HepG2 (cell line): Measurements from ENCODE around the gene QSOX2. TPM values are rescaled to one million over a fixed set of nuclear protein-coding genes. Genes with fewer than 3 reads are reported as not detected.
A peak's percentile ranks its signal among the peaks of the same experiment; 100 is the strongest.

ENCODE experiments used
- ATAC-seq: fragments of 200-7000 bp; cut with Tn5 transposase; 3 replicates; pipeline ENCODE4 v1.9.1; 2020; ENCODE audit warnings: mild to moderate bottlenecking, moderate library complexity
- BruUV-seq: library from RNA; stranded (reverse); fragments of 400-500 nt; replicated peaks from 2 replicates; lab custom pipeline; 2021; lab: Mats Ljungman, UMichigan
- CTCF ChIA-PET: fragments of 300-600 bp; formaldehyde crosslinking; extraction: SDS; loops from one replicate; lab custom pipeline; 2021; ENCODE audit warnings: low total read pairs, inconsistent platforms, low intra/inter-chr PET ratio; lab: Yijun Ruan, JAX
- POLR2A ChIA-PET: fragments of 350-600 bp; sonication (Branson Sonifier 250); formaldehyde crosslinking; loops from one replicate; lab custom pipeline; 2020; ENCODE audit warnings: antibody characterized with exemption, inconsistent platforms; lab: Yijun Ruan, JAX
- DNase-seq: peaks from one replicate; pipeline ENCODE4 v3.0.0-alpha.2; 2015; ENCODE audit warnings: low spot score
- FAIRE-seq: peaks from 3 replicates; lab custom pipeline; 2011; peaks lifted over from hg19 to GRCh38; lab: Jason Lieb, UNC
- H2AFZ ChIP-seq: one replicate; pipeline ENCODE4 v1.6.1; 2011; ENCODE audit warnings: low read length, inconsistent platforms
- H3K27ac ChIP-seq: fragments of 300-600 bp; 3 replicates; pipeline ENCODE4 v1.8.0; 2011; ENCODE audit warnings: mixed run types, mild to moderate bottlenecking, mixed read lengths, low read length, inconsistent platforms; ENCODE audit not compliant: insufficient read depth; ENCODE audit errors: extremely low read length
- H3K27me3 ChIP-seq, 2 experiments: fragments of 200-600 bp in 1 of 2; 2 replicates in 1 of 2; 3 replicates in 1 of 2; pipeline versions ENCODE4 v1.6.0 to v1.8.0; 2011; ENCODE audit warnings: low read length in 2 of 2, mild to moderate bottlenecking in 2 of 2, moderate library complexity in 2 of 2, inconsistent platforms in 1 of 2; ENCODE audit not compliant: insufficient read depth in 2 of 2, control insufficient read depth in 1 of 2
- H3K36me3 ChIP-seq, 2 experiments: fragments of 200-600 bp in 1 of 2; replicated peaks in 1 of 2; 2 replicates in 1 of 2; 3 replicates in 1 of 2; pipeline versions ENCODE4 v1.5.1 to v1.8.0; 2011; ENCODE audit warnings: low read length in 2 of 2, inconsistent platforms in 1 of 2; ENCODE audit not compliant: insufficient read depth in 2 of 2, control insufficient read depth in 1 of 2
- H3K4me1 ChIP-seq: 2 replicates; pipeline ENCODE4 v1.5.1; 2012; ENCODE audit warnings: low read length, inconsistent platforms; ENCODE audit not compliant: insufficient read depth
- H3K4me2 ChIP-seq: 2 replicates; pipeline ENCODE4 v1.6.0; 2011; ENCODE audit warnings: low read depth, low read length, inconsistent platforms
- H3K4me3 ChIP-seq, 3 experiments: fragments of 200-600 bp in 1 of 3; sonication (generic), shearing (Covaris generic) in 1 of 3; replicated peaks in 1 of 3; 2 replicates each; pipeline ENCODE4 v1.5.1; 2011 to 2016; ENCODE audit warnings: low read length in 3 of 3, inconsistent platforms in 2 of 3, low read depth in 2 of 3, mild to moderate bottlenecking in 2 of 3, control low read depth in 1 of 3, mixed read lengths in 1 of 3; ENCODE audit not compliant: insufficient read depth in 1 of 3
- H3K79me2 ChIP-seq: one replicate; pipeline ENCODE4 v1.6.1; 2011; ENCODE audit warnings: low read length, inconsistent platforms; ENCODE audit not compliant: insufficient read depth
- H3K9ac ChIP-seq: 2 replicates; pipeline ENCODE4 v1.6.0; 2011; ENCODE audit warnings: mild to moderate bottlenecking, low read depth, low read length, inconsistent platforms; ENCODE audit not compliant: insufficient read depth
- H3K9me3 ChIP-seq: 2 replicates; pipeline ENCODE4 v1.5.1; 2012; ENCODE audit warnings: mild to moderate bottlenecking, low read length
- H4K20me1 ChIP-seq: 2 replicates; pipeline ENCODE4 v1.6.0; 2011; ENCODE audit warnings: inconsistent platforms, mild to moderate bottlenecking, low read length, moderate library complexity; ENCODE audit not compliant: insufficient read depth
- ARNT ChIP-seq: fragments of 450-650 bp; IDR thresholded peaks from 2 replicates; pipeline ENCODE4 v1.6.1; 2017
- FOXK2 ChIP-seq: fragments of 450-650 bp; IDR thresholded peaks from 2 replicates; pipeline ENCODE4 v1.6.1; 2016
- HNRNPK ChIP-seq: fragments of 200-400 bp; formaldehyde crosslinking; IDR thresholded peaks from 2 replicates; pipeline ENCODE4 v1.6.1; 2018; ENCODE audit warnings: low read length, low read depth, moderate library complexity, mild to moderate bottlenecking; ENCODE audit not compliant: poor library complexity, severe bottlenecking
- NCOA2 ChIP-seq: sonication (generic); formaldehyde crosslinking; IDR thresholded peaks from 2 replicates; pipeline ENCODE4 v1.8.0; 2022; ENCODE audit warnings: inconsistent platforms
- NFKB2 ChIP-seq: sonication (generic); formaldehyde crosslinking; IDR thresholded peaks from 2 replicates; pipeline ENCODE4 v1.4.0; 2020; ENCODE audit warnings: missing genetic modification reagents, borderline replicate concordance
- TAF1 ChIP-seq: sonication (generic); formaldehyde crosslinking; IDR thresholded peaks from 2 replicates; pipeline ENCODE4 v1.4.0; 2020; ENCODE audit warnings: missing genetic modification reagents
- TAF15 ChIP-seq: fragments of 200-400 bp; formaldehyde crosslinking; IDR thresholded peaks from one replicate; pipeline ENCODE4 v1.6.1; 2018; ENCODE audit warnings: mild to moderate bottlenecking, low read depth, low read length; ENCODE audit not compliant: poor library complexity, severe bottlenecking
- ZNF550 ChIP-seq: sonication (generic); formaldehyde crosslinking; IDR thresholded peaks from 2 replicates; pipeline ENCODE4 v1.4.0; 2020; ENCODE audit warnings: mild to moderate bottlenecking, missing genetic modification reagents, borderline replicate concordance
- ZNF776 ChIP-seq: sonication (generic); formaldehyde crosslinking; IDR thresholded peaks from 2 replicates; pipeline ENCODE4 v1.4.0; 2020; ENCODE audit warnings: mild to moderate bottlenecking, missing genetic modification reagents
- WGBS: methylation state at CpG from one replicate; pipeline ENCODE4 v1.1.6; 2017; ENCODE audit warnings: low lambda C conversion rate; 5-methylcytosine and 5-hydroxymethylcytosine counted together
- in situ Hi-C: cut with HindIII; loops from 2 replicates; pipeline ENCODE4 v1.10.0; 2017; ENCODE audit warnings: low pct_unique_long_range_greater_than_20kb; ENCODE audit not compliant: extremely low pct_ligation_motif_present
- intact Hi-C: fragments of 100-400 bp; cut with micrococcal nuclease; formaldehyde crosslinking; loops from one replicate; pipeline ENCODE4 v1.10.0; 2022; ENCODE audit not compliant: unreplicated experiment
- polyA plus RNA-seq, 8 experiments: library from polyadenylated mRNA; depleted of rRNA in 3 of 8; stranded (reverse) in 7 of 8; unstranded in 1 of 8; fragments of >200 nt; fragmentation: Illumina TruSeq in 4 of 8; extraction: Trizol in 4 of 8; gene quantifications; 2 replicates each; pipeline versions ENCODE4 v1.2.1 to v1.2.3, GENCODE V29; 2011 to 2016; ENCODE audit warnings: low read depth in 4 of 8, missing spikeins in 1 of 8, mixed read lengths in 1 of 8; ENCODE audit not compliant: insufficient read depth in 1 of 8
- total RNA-seq, 5 experiments: library from RNA; depleted of rRNA; stranded (reverse); fragments of >200 nt; fragmentation: Illumina TruSeq; extraction: Trizol; gene quantifications; 2 replicates each; pipeline ENCODE4 v1.2.3, GENCODE V29; 2016; ENCODE audit warnings: low read depth in 1 of 5

Gene QSOX2
- total and polyA plus RNA-seq, 2 of the 13 experiments (the other 11 are each of a cell fraction or from before 2014, with no cell fraction given) = 27.1 to 42.1 TPM

GRCh38 chr9:136181784-136182419, 63.7 kb downstream of the QSOX2 start:
- FAIRE-seq = no peak
- POLR2A ChIA-PET = interaction anchor here (0.6 kb wide), 1 partner anchor 218 kb away, joined by 3 read pairs; no protein-coding TSS in a partner anchor

GRCh38 chr9:136180586-136180985, 65.0 kb downstream of the QSOX2 start:
- Histone ChIP-seq H3K4me3 (no peak overlapping the region), H4K20me1 (no peaks in the 10 kb centered on the region), H3K4me1 (peaks cover 8% of the 10 kb centered on the region; the same call in 1 of the 2 replicates), H3K9me3 (no peaks in the 10 kb centered on the region), H2AFZ (no peak overlapping the region), H3K27me3 (peaks cover 3 to 40% of the 10 kb centered on the region in 2 experiments), H3K36me3 (no peaks in the 10 kb centered on the region), H3K27ac (no peak overlapping the region), H3K79me2 (no peaks in the 10 kb centered on the region), H3K9ac (no peak overlapping the region), H3K4me2 (no peak overlapping the region)
- POLR2A ChIA-PET = no interaction called here
- ATAC-seq = no peak
- no peak for FAIRE-seq
- 16% methylated on average over 5 of the region's 11 CpGs for WGBS
- TF ChIP-seq NFKB2 (CRISPR knock-in tag) (no peak), TAF15 (no peak), ZNF776 (CRISPR knock-in tag) (no peak), TAF1 (CRISPR knock-in tag) (no peak), ZNF550 (CRISPR knock-in tag) (no peak), FOXK2 (no peak), NCOA2 (CRISPR knock-in tag) (no peak)
- DNase-seq = no peak
- intact Hi-C loops (no loop called here), in situ Hi-C loops (no loop called here)
- CTCF ChIA-PET = no interaction called here
- no TSS peak for BruUV-seq

More at GRCh38 chr9:136181784-136182419, 63.7 kb downstream of the QSOX2 start:
- H3K27ac ChIP-seq = no peak overlapping the region
- H3K27me3 ChIP-seq = peaks cover 5 to 44% of the 10 kb centered on the region in 2 experiments
- DNase-seq = no peak
- H3K4me1 ChIP-seq = peaks cover 8% of the 10 kb centered on the region; the same call in 1 of the 2 replicates
- no peaks in the 10 kb centered on the region for H3K9me3 ChIP-seq
- in situ Hi-C loops = no loop called here
- H3K4me3 ChIP-seq = no peak overlapping the region
- H2AFZ ChIP-seq = no peak overlapping the region
- H3K79me2 ChIP-seq = no peaks in the 10 kb centered on the region
- 16% methylated on average over 4 of the region's 8 CpGs for WGBS
- TF ChIP-seq HNRNPK (peak; percentile 48), ARNT (no peak)
- TF ChIP-seq, all 625 proteins: peak for 1
- H3K36me3 ChIP-seq = no peaks in the 10 kb centered on the region
- no peak overlapping the region for H3K4me2 ChIP-seq
- BruUV-seq = no TSS peak
- no peak for ATAC-seq
- no peak overlapping the region for H3K9ac ChIP-seq
- H4K20me1 ChIP-seq = no peaks in the 10 kb centered on the region
- CTCF ChIA-PET = no interaction called here
- intact Hi-C loops = no loop called here
